Mesenchymal stem cell (in vitro differentiated cells and primary cell): Measurements from ENCODE around the gene CDKN1C.

Source experiments
- DNase-seq: peaks from one replicate; pipeline ENCODE4 v3.0.0-alpha.2; 2013
- H2AFZ ChIP-seq: one replicate; pipeline ENCODE4 v1.6.1; 2013; ENCODE audit warnings: low read depth, mild to moderate bottlenecking, control low read depth, inconsistent platforms, low read length, moderate library complexity
- H2AK5ac ChIP-seq: 2 replicates; pipeline ENCODE4 v1.6.1; 2013; ENCODE audit warnings: low read length, moderate library complexity, mild to moderate bottlenecking, inconsistent platforms; ENCODE audit not compliant: severe bottlenecking
- H2BK120ac ChIP-seq: one replicate; pipeline ENCODE4 v1.6.1; 2013; ENCODE audit warnings: low read depth, mild to moderate bottlenecking, inconsistent platforms, low read length, moderate library complexity
- H2BK12ac ChIP-seq, 2 experiments: one replicate each; pipeline ENCODE4 v1.6.1; 2013; ENCODE audit warnings: inconsistent platforms in 2 of 2, low read length in 2 of 2, mild to moderate bottlenecking in 2 of 2, moderate library complexity in 2 of 2, control low read depth in 1 of 2
- H2BK15ac ChIP-seq: one replicate; pipeline ENCODE4 v1.6.1; 2013; ENCODE audit warnings: mild to moderate bottlenecking, low read depth, inconsistent platforms; ENCODE audit not compliant: poor library complexity, severe bottlenecking
- H2BK5ac ChIP-seq: 2 replicates; pipeline ENCODE4 v1.6.1; 2013; ENCODE audit warnings: low read depth, mild to moderate bottlenecking, low read length, control low read depth, inconsistent platforms; ENCODE audit not compliant: poor library complexity, severe bottlenecking
- H3K14ac ChIP-seq, 2 experiments: one replicate each; pipeline ENCODE4 v1.6.1; 2013; ENCODE audit warnings: inconsistent platforms in 2 of 2, low read length in 2 of 2, control low read depth in 1 of 2, mild to moderate bottlenecking in 1 of 2, moderate library complexity in 1 of 2
- H3K18ac ChIP-seq, 2 experiments: one replicate each; pipeline ENCODE4 v1.6.1; 2013; ENCODE audit warnings: inconsistent platforms in 2 of 2, low read length in 2 of 2, control low read depth in 1 of 2, low read depth in 1 of 2, mild to moderate bottlenecking in 1 of 2
- H3K23ac ChIP-seq, 2 experiments: one replicate each; pipeline ENCODE4 v1.6.1; 2013; ENCODE audit warnings: inconsistent platforms in 2 of 2, low read length in 2 of 2, mild to moderate bottlenecking in 2 of 2, moderate library complexity in 2 of 2, control low read depth in 1 of 2
- H3K27ac ChIP-seq: 2 replicates; pipeline ENCODE4 v1.5.1; 2013; ENCODE audit warnings: mild to moderate bottlenecking, moderate library complexity, low read length, control low read depth, inconsistent platforms; ENCODE audit not compliant: poor library complexity, severe bottlenecking
- H3K27me3 ChIP-seq, 2 experiments: 2 replicates each; pipeline versions ENCODE4 v1.6.1 to v1.7.0; 2013; ENCODE audit warnings: low read length in 2 of 2, mild to moderate bottlenecking in 2 of 2, moderate library complexity in 2 of 2, control low read depth in 1 of 2, inconsistent platforms in 1 of 2; ENCODE audit not compliant: control insufficient read depth in 1 of 2, insufficient read depth in 1 of 2
- H3K36me3 ChIP-seq, 2 experiments: 2 replicates each; pipeline versions ENCODE4 v1.6.1 to v1.7.0; 2013; ENCODE audit warnings: low read length in 2 of 2, control low read depth in 1 of 2, inconsistent platforms in 1 of 2, low read depth in 1 of 2, mild to moderate bottlenecking in 1 of 2; ENCODE audit not compliant: insufficient read depth in 2 of 2, control insufficient read depth in 1 of 2
- H3K4ac ChIP-seq, 2 experiments: one replicate each; pipeline ENCODE4 v1.6.1; 2013; ENCODE audit warnings: inconsistent platforms in 2 of 2, low read length in 2 of 2, mild to moderate bottlenecking in 2 of 2, moderate library complexity in 2 of 2, control low read depth in 1 of 2, low read depth in 1 of 2
- H3K4me1 ChIP-seq: 2 replicates; pipeline ENCODE4 v1.6.1; 2013; ENCODE audit warnings: low read depth, low read length, control low read depth; ENCODE audit not compliant: control insufficient read depth, insufficient read depth
- H3K4me2 ChIP-seq: 2 replicates; pipeline ENCODE4 v1.6.1; 2013; ENCODE audit warnings: low read length, mild to moderate bottlenecking, inconsistent platforms; ENCODE audit not compliant: poor library complexity, severe bottlenecking
- H3K4me3 ChIP-seq, 2 experiments: 2 replicates each; pipeline versions ENCODE4 v1.5.1 to v1.7.0; 2013; ENCODE audit warnings: low read length in 2 of 2, mild to moderate bottlenecking in 2 of 2, control low read depth in 1 of 2, low read depth in 1 of 2; ENCODE audit not compliant: insufficient read depth in 1 of 2
- H3K79me1 ChIP-seq: replicated peaks from 2 replicates; pipeline ENCODE4 v1.6.1; 2013; ENCODE audit warnings: mild to moderate bottlenecking, control low read depth, low read length, inconsistent platforms; ENCODE audit not compliant: poor library complexity, severe bottlenecking
- H3K9ac ChIP-seq: 2 replicates; pipeline ENCODE4 v1.7.0; 2013; ENCODE audit warnings: mild to moderate bottlenecking, low read length, moderate library complexity
- H3K9me3 ChIP-seq: 2 replicates; pipeline ENCODE4 v1.7.0; 2013; ENCODE audit warnings: mild to moderate bottlenecking, low read length; ENCODE audit not compliant: control insufficient read depth
- H4K8ac ChIP-seq: one replicate; pipeline ENCODE4 v1.6.1; 2013; ENCODE audit warnings: inconsistent platforms, mild to moderate bottlenecking, low read length, moderate library complexity
- H4K91ac ChIP-seq: one replicate; pipeline ENCODE4 v1.6.1; 2013; ENCODE audit warnings: mild to moderate bottlenecking, low read length, inconsistent platforms
- WGBS: methylation state at CpG from one replicate; pipeline ENCODE4 v1.1.7; 2013; ENCODE audit warnings: mixed read lengths; 5-methylcytosine and 5-hydroxymethylcytosine counted together

Gene CDKN1C

GRCh38 chr11:2886191-2886894 lies 768 bp upstream of the CDKN1C start:
- Histone ChIP-seq H2BK12ac (peak overlapping the region; percentile 73 to 92), H2BK15ac (peak overlapping the region; percentile 4), H3K4me3 (peak overlapping the region; percentile 31 to 53), H3K9ac (peak overlapping the region; percentile 15), H3K18ac (peak overlapping the region; percentile 92 to 96), H4K91ac (peak overlapping the region; percentile 98), H3K27ac (no peak overlapping the region), H2AFZ (peak overlapping the region; percentile 68), H2BK5ac (no peak overlapping the region), H3K14ac (peak overlapping the region in 1 of 2 experiments; percentile 53), H3K4me2 (peak overlapping the region; percentile 58), H2BK120ac (peak overlapping the region; percentile 91), H3K79me1 (peaks cover 3% of the 10 kb centered on the region), H3K4ac (peak overlapping the region; percentile 83 to 87), H2AK5ac (peak overlapping the region; percentile 71), H3K4me1 (peaks cover 60% of the 10 kb centered on the region), H3K36me3 (peaks cover 0 to 10% of the 10 kb centered on the region in 2 experiments), H4K8ac (peak overlapping the region; percentile 96), H3K27me3 (peaks cover 0 to 15% of the 10 kb centered on the region in 2 experiments), H3K23ac (peak overlapping the region in 1 of 2 experiments; percentile 78), H3K9me3 (no peaks in the 10 kb centered on the region)
- 12% methylated on average over 49 of the region's 49 CpGs for WGBS
- DNase-seq: peak; percentile 36

GRCh38 chr11:2885017-2885677 lies 428 bp downstream of the CDKN1C start:
- WGBS: under 1% methylated on average over 67 of the region's 80 CpGs
- H2BK12ac ChIP-seq: peak overlapping the region in 1 of 2 experiments; percentile 46
- H4K91ac ChIP-seq: peak overlapping the region; percentile 92
- peak overlapping the region in 1 of 2 experiments; percentile 5 for H3K14ac ChIP-seq
- peaks cover 8% of the 10 kb centered on the region for H3K79me1 ChIP-seq
- peaks cover 52% of the 10 kb centered on the region for H3K4me1 ChIP-seq
- peak overlapping the region; percentile 77 to 86 for H3K4me3 ChIP-seq
- no peak overlapping the region for H2AFZ ChIP-seq
- H3K9me3 ChIP-seq: no peaks in the 10 kb centered on the region
- H4K8ac ChIP-seq: peak overlapping the region; percentile 76
- H3K9ac ChIP-seq: peak overlapping the region; percentile 73
- H3K4me2 ChIP-seq: peak overlapping the region; percentile 72
- no peak overlapping the region for H3K27ac ChIP-seq
- H2BK15ac ChIP-seq: peak overlapping the region; percentile 84
- no peak overlapping the region for H3K23ac ChIP-seq
- H2BK5ac ChIP-seq: no peak overlapping the region
- H2BK120ac ChIP-seq: peak overlapping the region; percentile 87
- peaks cover 0 to 19% of the 10 kb centered on the region in 2 experiments for H3K27me3 ChIP-seq
- peak overlapping the region in 1 of 2 experiments; percentile 88 for H3K4ac ChIP-seq
- peak; percentile 74 for DNase-seq
- H2AK5ac ChIP-seq: no peak overlapping the region
- peak overlapping the region; percentile 89 to 94 for H3K18ac ChIP-seq
- H3K36me3 ChIP-seq: peaks cover 0 to 12% of the 10 kb centered on the region in 2 experiments

GRCh38 chr11:2883979-2884815 lies 1.4 kb downstream of the CDKN1C start:
- Histone ChIP-seq H3K4me2 (peak overlapping the region; percentile 80), H2AFZ (no peak overlapping the region), H3K27me3 (peaks cover 0 to 19% of the 10 kb centered on the region in 2 experiments), H3K4ac (peak overlapping the region in 1 of 2 experiments; percentile 71), H2BK12ac (peak overlapping the region in 1 of 2 experiments; percentile 73), H3K4me1 (peaks cover 45% of the 10 kb centered on the region), H3K36me3 (peaks cover 0 to 12% of the 10 kb centered on the region in 2 experiments), H4K91ac (peak overlapping the region; percentile 90), H2BK120ac (peak overlapping the region; percentile 87), H4K8ac (peak overlapping the region; percentile 74), H3K27ac (no peak overlapping the region), H3K79me1 (peaks cover 8% of the 10 kb centered on the region), H3K9me3 (no peaks in the 10 kb centered on the region), H2BK15ac (peak overlapping the region; percentile 85), H3K18ac (peak overlapping the region; percentile 64 to 91), H3K23ac (peak overlapping the region in 1 of 2 experiments; percentile 79), H3K9ac (peak overlapping the region; percentile 80), H3K4me3 (peak overlapping the region; percentile 77 to 81), H2BK5ac (peak overlapping the region; percentile 33), H3K14ac (peak overlapping the region in 1 of 2 experiments; percentile 42), H2AK5ac (no peak overlapping the region)
- under 1% methylated on average over 81 of the region's 119 CpGs for WGBS
- peak; percentile 46 for DNase-seq
